HEK293 (cell line): ENCODE data around the gene LHFPL3.

ENCODE experiments used
- CTCF ChIA-PET: fragments of 350-600 bp; formaldehyde crosslinking; extraction: SDS; loops from one replicate; lab custom pipeline; 2021; ENCODE audit warnings: antibody characterized with exemption; lab: Yijun Ruan, JAX
- POLR2A ChIA-PET: fragments of 300-600 bp; formaldehyde crosslinking; extraction: SDS; loops from one replicate; lab custom pipeline; 2020; ENCODE audit warnings: antibody characterized with exemption, inconsistent platforms; lab: Yijun Ruan, JAX
- H3K27ac ChIP-seq: fragments of 200-500 bp; sonication (Bioruptor generic); 2 replicates; pipeline ENCODE4 v1.5.1; 2014; ENCODE audit warnings: low read depth, low read length, control low read depth, inconsistent platforms; ENCODE audit errors: extremely low read depth
- H3K36me3 ChIP-seq, 2 experiments: fragments of 200-500 bp in 1 of 2; sonication (Bioruptor generic) in 1 of 2; 1 replicate in 1 of 2; 2 replicates in 1 of 2; pipeline ENCODE4 v1.5.1; 2014 to 2017; ENCODE audit warnings: inconsistent platforms in 2 of 2, low read length in 2 of 2; ENCODE audit not compliant: control insufficient read depth in 2 of 2, insufficient read depth in 1 of 2
- H3K4me1 ChIP-seq: fragments of 200-500 bp; sonication (Bioruptor generic); 2 replicates; pipeline ENCODE4 v1.5.1; 2014; ENCODE audit warnings: mild to moderate bottlenecking, low read length, inconsistent platforms; ENCODE audit not compliant: control insufficient read depth, insufficient read depth
- H3K4me3 ChIP-seq: 2 replicates; pipeline ENCODE4 v1.5.1; 2011; ENCODE audit warnings: low read depth, mild to moderate bottlenecking, control low read depth, low read length, moderate library complexity
- H3K9me3 ChIP-seq: fragments of 200-500 bp; sonication (Bioruptor generic); 2 replicates; pipeline ENCODE4 v1.5.1; 2014; ENCODE audit warnings: low read depth, low read length, inconsistent platforms; ENCODE audit not compliant: control insufficient read depth, insufficient read depth
- EGR2 ChIP-seq: fragments of 450-650 bp; formaldehyde crosslinking; IDR thresholded peaks from 2 replicates; pipeline ENCODE4 v1.5.1; 2016; ENCODE audit warnings: low read depth, missing biosample characterization, missing genetic modification characterization
- GFI1B ChIP-seq: fragments of 450-650 bp; formaldehyde crosslinking; IDR thresholded peaks from 2 replicates; pipeline ENCODE4 v1.5.1; 2016; ENCODE audit warnings: missing biosample characterization, missing genetic modification characterization
- KLF8 ChIP-seq: fragments of 450-650 bp; formaldehyde crosslinking; IDR thresholded peaks from 2 replicates; pipeline ENCODE4 v1.5.1; 2016; ENCODE audit warnings: missing biosample characterization, missing genetic modification characterization
- MEIS1 ChIP-seq: sonication (generic); formaldehyde crosslinking; IDR thresholded peaks from 2 replicates; pipeline ENCODE4 v1.8.1; 2022; ENCODE audit warnings: missing genetic modification reagents, mild to moderate bottlenecking, borderline replicate concordance
- SP2 ChIP-seq: fragments of 450-650 bp; formaldehyde crosslinking; IDR thresholded peaks from 2 replicates; pipeline ENCODE4 v1.5.1; 2016; ENCODE audit warnings: missing biosample characterization, missing genetic modification characterization
- SP3 ChIP-seq: fragments of 450-650 bp; formaldehyde crosslinking; IDR thresholded peaks from 2 replicates; pipeline ENCODE4 v1.5.1; 2016; ENCODE audit warnings: missing biosample characterization, missing genetic modification characterization
- YY2 ChIP-seq: fragments of 450-650 bp; formaldehyde crosslinking; IDR thresholded peaks from 2 replicates; pipeline ENCODE4 v1.5.1; 2016; ENCODE audit warnings: missing biosample characterization, missing genetic modification characterization
- ZBTB6 ChIP-seq: fragments of 450-650 bp; formaldehyde crosslinking; IDR thresholded peaks from 2 replicates; pipeline ENCODE4 v1.5.1; 2017; ENCODE audit warnings: missing biosample characterization, missing genetic modification characterization
- ZBTB8A ChIP-seq: fragments of 450-650 bp; formaldehyde crosslinking; IDR thresholded peaks from 2 replicates; pipeline ENCODE4 v1.5.1; 2016; ENCODE audit warnings: missing biosample characterization, missing genetic modification characterization
- ZEB2 ChIP-seq: fragments of 450-650 bp; formaldehyde crosslinking; IDR thresholded peaks from 2 replicates; pipeline ENCODE4 v1.5.1; 2016; ENCODE audit warnings: missing biosample characterization, missing genetic modification characterization
- ZFHX2 ChIP-seq: fragments of 450-650 bp; formaldehyde crosslinking; conservative IDR thresholded peaks from 2 replicates; pipeline ENCODE4 v1.5.1; 2016; ENCODE audit warnings: missing biosample characterization, missing genetic modification characterization
- ZFP69B ChIP-seq: fragments of 450-650 bp; formaldehyde crosslinking; IDR thresholded peaks from 2 replicates; pipeline ENCODE4 v1.5.1; 2016; ENCODE audit warnings: missing biosample characterization, missing genetic modification characterization
- ZIC2 ChIP-seq: fragments of 450-650 bp; formaldehyde crosslinking; IDR thresholded peaks from 2 replicates; pipeline ENCODE4 v1.5.1; 2016; ENCODE audit warnings: missing biosample characterization, missing genetic modification characterization
- ZNF114 ChIP-seq: fragments of 450-650 bp; formaldehyde crosslinking; IDR thresholded peaks from 2 replicates; pipeline ENCODE4 v1.5.0; 2017; ENCODE audit warnings: missing biosample characterization, missing genetic modification characterization
- ZNF416 ChIP-seq: fragments of 450-650 bp; formaldehyde crosslinking; IDR thresholded peaks from 2 replicates; pipeline ENCODE4 v1.5.1; 2016; ENCODE audit warnings: missing biosample characterization, missing genetic modification characterization
- ZNF501 ChIP-seq: fragments of 450-650 bp; formaldehyde crosslinking; IDR thresholded peaks from 2 replicates; pipeline ENCODE4 v1.5.1; 2016; ENCODE audit warnings: missing biosample characterization, missing genetic modification characterization
- ZNF529 ChIP-seq: fragments of 450-650 bp; formaldehyde crosslinking; IDR thresholded peaks from 2 replicates; pipeline ENCODE4 v1.5.1; 2017; ENCODE audit warnings: missing genetic modification characterization, missing biosample characterization; ENCODE audit not compliant: insufficient replicate concordance
- ZNF585B ChIP-seq: fragments of 450-650 bp; formaldehyde crosslinking; IDR thresholded peaks from 2 replicates; pipeline ENCODE4 v1.5.1; 2016; ENCODE audit warnings: missing biosample characterization, missing genetic modification characterization
- ZNF600 ChIP-seq: fragments of 450-650 bp; formaldehyde crosslinking; IDR thresholded peaks from 2 replicates; pipeline ENCODE4 v1.5.1; 2016; ENCODE audit warnings: missing biosample characterization, missing genetic modification characterization
- ZNF610 ChIP-seq: fragments of 450-650 bp; formaldehyde crosslinking; IDR thresholded peaks from 2 replicates; pipeline ENCODE4 v1.5.1; 2016; ENCODE audit warnings: missing biosample characterization, missing genetic modification characterization, borderline replicate concordance
- ZNF623 ChIP-seq: fragments of 450-650 bp; formaldehyde crosslinking; IDR thresholded peaks from 2 replicates; pipeline ENCODE4 v1.5.1; 2016; ENCODE audit warnings: missing biosample characterization, missing genetic modification characterization
- ZNF626 ChIP-seq: fragments of 450-650 bp; sonication (Bioruptor Pico); formaldehyde crosslinking; IDR thresholded peaks from 2 replicates; pipeline ENCODE4 v1.5.1; 2018; ENCODE audit warnings: missing biosample characterization, missing genetic modification characterization, inconsistent platforms
- ZNF664 ChIP-seq: fragments of 450-650 bp; formaldehyde crosslinking; IDR thresholded peaks from 2 replicates; pipeline ENCODE4 v1.5.1; 2016; ENCODE audit warnings: missing biosample characterization, missing genetic modification characterization
- ZNF692 ChIP-seq: fragments of 450-650 bp; formaldehyde crosslinking; IDR thresholded peaks from 2 replicates; pipeline ENCODE4 v1.5.1; 2016; ENCODE audit warnings: missing biosample characterization, missing genetic modification characterization
- ZNF707 ChIP-seq: fragments of 450-650 bp; formaldehyde crosslinking; IDR thresholded peaks from 2 replicates; pipeline ENCODE4 v1.5.1; 2016; ENCODE audit warnings: missing biosample characterization, missing genetic modification characterization
- ZSCAN4 ChIP-seq: fragments of 450-650 bp; formaldehyde crosslinking; IDR thresholded peaks from 2 replicates; pipeline ENCODE4 v1.5.1; 2017; ENCODE audit warnings: missing biosample characterization, missing genetic modification characterization
- ZSCAN5A ChIP-seq: fragments of 450-650 bp; formaldehyde crosslinking; IDR thresholded peaks from 2 replicates; pipeline ENCODE4 v1.5.1; 2016; ENCODE audit warnings: missing biosample characterization, missing genetic modification characterization
- TF ChIP-seq, protein P1 (sequence below): fragments of 450-650 bp; formaldehyde crosslinking; IDR thresholded peaks from 2 replicates; pipeline ENCODE4 v1.5.1; 2017; ENCODE audit warnings: missing biosample characterization, missing genetic modification characterization

Gene LHFPL3

GRCh38 chr7:104299323-104299722 is 29.1 kb upstream of the LHFPL3 start (continued):
- TF ChIP-seq YY2 (tag by site-specific recombination), result no peak

DNA sequence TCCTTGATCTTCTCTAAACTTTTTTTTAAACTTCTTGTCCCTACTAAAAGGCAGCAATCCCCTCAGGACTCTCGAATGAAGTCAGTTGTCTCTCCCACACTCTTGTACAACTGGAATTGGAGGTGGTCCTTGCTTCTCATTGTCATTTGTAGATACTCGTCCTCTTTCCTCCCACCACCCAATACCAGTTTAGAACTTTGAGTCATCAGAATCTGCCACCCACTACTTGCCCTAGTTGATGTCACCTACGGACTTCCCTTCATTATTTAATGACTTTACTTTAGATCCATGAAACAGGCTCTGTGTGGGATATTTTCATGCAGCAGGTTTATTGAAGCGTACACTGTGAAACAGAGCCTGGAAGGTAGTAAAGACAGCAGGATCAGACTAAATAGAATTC is 28.6 kb upstream of the LHFPL3 start:
- H3K27ac ChIP-seq, result no peak overlapping the region
- CTCF ChIA-PET, result no interaction called here
- no peak for TF ChIP-seq ZNF664 (tag by site-specific recombination)
- TF ChIP-seq ZNF529, result no peak
- TF ChIP-seq GFI1B (tag by site-specific recombination), result no peak
- no peak for TF ChIP-seq ZNF610 (tag by site-specific recombination)
- TF ChIP-seq ZNF692, result no peak
- no peak for TF ChIP-seq ZBTB6
- TF ChIP-seq ZFHX2 (tag by site-specific recombination), result peak; percentile 29
- no peak for TF ChIP-seq ZSCAN4 (tag by site-specific recombination)
- peak; percentile 57 for TF ChIP-seq EGR2 (tag by site-specific recombination)
- TF ChIP-seq ZNF623 (tag by site-specific recombination), result no peak
- TF ChIP-seq ZEB2 (tag by site-specific recombination), result no peak
- TF ChIP-seq ZSCAN5A (tag by site-specific recombination), result no peak
- TF ChIP-seq ZNF114 (tag by site-specific recombination), result no peak
- TF ChIP-seq ZIC2 (tag by site-specific recombination), result no peak
- TF ChIP-seq ZFP69B, result no peak
- no peak for TF ChIP-seq MEIS1 (CRISPR knock-in tag)
- no peaks in the 10 kb centered on the region for H3K4me1 ChIP-seq
- no peaks in the 10 kb centered on the region for H3K9me3 ChIP-seq
- POLR2A ChIA-PET, result no interaction called here
- H3K36me3 ChIP-seq, result no peaks in the 10 kb centered on the region
- H3K4me3 ChIP-seq, result no peak overlapping the region

- no peaks in the 10 kb centered on the region for H3K36me3 ChIP-seq
- ChIA-PET CTCF (no interaction called here), POLR2A (no interaction called here)
- no peak for TF ChIP-seq ZBTB8A (tag by site-specific recombination)
- no peak for TF ChIP-seq KLF8
- no peak for TF ChIP-seq SP3 (tag by site-specific recombination)
- TF ChIP-seq ZEB2 (tag by site-specific recombination), result no peak
- no peak for TF ChIP-seq ZNF600 (tag by site-specific recombination)
- no peak for TF ChIP-seq SP2 (tag by site-specific recombination)
- TF ChIP-seq ZNF501 (tag by site-specific recombination), result no peak
- TF ChIP-seq ZNF416 (tag by site-specific recombination), result no peak
- TF ChIP-seq ZNF626 (tag by site-specific recombination), result no peak
- no peak for TF ChIP-seq ZNF585B
- TF ChIP-seq, protein P1, sequence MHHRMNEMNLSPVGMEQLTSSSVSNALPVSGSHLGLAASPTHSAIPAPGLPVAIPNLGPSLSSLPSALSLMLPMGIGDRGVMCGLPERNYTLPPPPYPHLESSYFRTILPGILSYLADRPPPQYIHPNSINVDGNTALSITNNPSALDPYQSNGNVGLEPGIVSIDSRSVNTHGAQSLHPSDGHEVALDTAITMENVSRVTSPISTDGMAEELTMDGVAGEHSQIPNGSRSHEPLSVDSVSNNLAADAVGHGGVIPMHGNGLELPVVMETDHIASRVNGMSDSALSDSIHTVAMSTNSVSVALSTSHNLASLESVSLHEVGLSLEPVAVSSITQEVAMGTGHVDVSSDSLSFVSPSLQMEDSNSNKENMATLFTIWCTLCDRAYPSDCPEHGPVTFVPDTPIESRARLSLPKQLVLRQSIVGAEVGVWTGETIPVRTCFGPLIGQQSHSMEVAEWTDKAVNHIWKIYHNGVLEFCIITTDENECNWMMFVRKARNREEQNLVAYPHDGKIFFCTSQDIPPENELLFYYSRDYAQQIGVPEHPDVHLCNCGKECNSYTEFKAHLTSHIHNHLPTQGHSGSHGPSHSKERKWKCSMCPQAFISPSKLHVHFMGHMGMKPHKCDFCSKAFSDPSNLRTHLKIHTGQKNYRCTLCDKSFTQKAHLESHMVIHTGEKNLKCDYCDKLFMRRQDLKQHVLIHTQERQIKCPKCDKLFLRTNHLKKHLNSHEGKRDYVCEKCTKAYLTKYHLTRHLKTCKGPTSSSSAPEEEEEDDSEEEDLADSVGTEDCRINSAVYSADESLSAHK (tag by site-specific recombination), result no peak
- no peak for TF ChIP-seq ZNF707
Observed at GRCh38 chr7:104306793-104307192, 21.6 kb upstream of the LHFPL3 start.

More at GRCh38 chr7:104306793-104307192, 21.6 kb upstream of the LHFPL3 start:
- Histone ChIP-seq H3K4me3 (no peak overlapping the region), H3K4me1 (no peaks in the 10 kb centered on the region), H3K27ac (no peak overlapping the region), H3K9me3 (no peaks in the 10 kb centered on the region)
